Common myeloid progenitor, CD34-positive (primary cell): ENCODE data around the gene BBS9.
"Not testable (repeated sequence)": the region's sequence is repeated elsewhere in the genome, so short reads cannot be mapped to it uniquely, and the experiment has no call there.

ENCODE experiments used
- CTCF ChIA-PET: fragments of 350-600 bp; sonication (Branson Sonifier 250); formaldehyde crosslinking; loops from one replicate; lab custom pipeline; 2021; ENCODE audit warnings: antibody characterized with exemption; lab: Charles Lee
- POLR2A ChIA-PET: fragments of 350-600 bp; sonication (Branson Sonifier 250); formaldehyde crosslinking; loops from one replicate; lab custom pipeline; 2021; ENCODE audit warnings: antibody characterized with exemption; lab: Charles Lee
- DNase-seq, 3 donors: peaks; one replicate each; pipeline versions ENCODE4 v3.0.0 to v3.0.0-alpha.2; 2013
- H3K27ac ChIP-seq, 2 experiments: 1 replicate in 1 of 2; 2 replicates in 1 of 2; pipeline ENCODE4 v1.7.0; 2013; ENCODE audit warnings: inconsistent platforms in 2 of 2, low read length in 2 of 2, mild to moderate bottlenecking in 2 of 2, low read depth in 1 of 2, moderate library complexity in 1 of 2; ENCODE audit not compliant: severe bottlenecking in 2 of 2, insufficient read depth in 1 of 2, poor library complexity in 1 of 2
- H3K27me3 ChIP-seq, 5 experiments: replicated peaks in 2 of 5; 1 replicate in 3 of 5; 2 replicates in 2 of 5; pipeline versions ENCODE4 v1.6.1 to v1.7.0; 2013; ENCODE audit warnings: low read length in 4 of 5, mild to moderate bottlenecking in 2 of 5, moderate library complexity in 2 of 5, inconsistent platforms in 1 of 5; ENCODE audit not compliant: insufficient read depth in 5 of 5, control insufficient read depth in 4 of 5
- H3K36me3 ChIP-seq, 4 experiments: 1 replicate in 2 of 4; 2 replicates in 2 of 4; pipeline versions ENCODE4 v1.6.1 to v1.7.0; 2013; ENCODE audit warnings: low read length in 3 of 4, control low read depth in 1 of 4, mild to moderate bottlenecking in 1 of 4; ENCODE audit not compliant: control insufficient read depth in 4 of 4, insufficient read depth in 4 of 4
- H3K4me1 ChIP-seq, 4 experiments: 1 replicate in 3 of 4; 2 replicates in 1 of 4; pipeline versions ENCODE4 v1.6.1 to v1.7.1; 2013; ENCODE audit warnings: low read length in 3 of 4, mild to moderate bottlenecking in 3 of 4, control low read depth in 1 of 4, inconsistent platforms in 1 of 4, moderate library complexity in 1 of 4; ENCODE audit not compliant: control insufficient read depth in 4 of 4, insufficient read depth in 4 of 4; ENCODE audit errors: control extremely low read depth in 1 of 4
- H3K4me3 ChIP-seq, 7 experiments: 1 replicate in 4 of 7; 2 replicates in 3 of 7; pipeline versions ENCODE4 v1.5.1 to v1.7.0; 2013; ENCODE audit warnings: mild to moderate bottlenecking in 7 of 7, low read length in 6 of 7, moderate library complexity in 6 of 7, inconsistent platforms in 2 of 7, low read depth in 2 of 7, control low read depth in 1 of 7; ENCODE audit not compliant: insufficient read depth in 4 of 7, control insufficient read depth in 1 of 7; ENCODE audit errors: extremely low read depth in 1 of 7
- H3K9me3 ChIP-seq, 5 experiments: 1 replicate in 4 of 5; 2 replicates in 1 of 5; pipeline versions ENCODE4 v1.6.1 to v1.7.1; 2013; ENCODE audit warnings: low read length in 4 of 5, mild to moderate bottlenecking in 2 of 5, inconsistent platforms in 1 of 5, low read depth in 1 of 5, moderate library complexity in 1 of 5; ENCODE audit not compliant: control insufficient read depth in 4 of 5, insufficient read depth in 2 of 5; ENCODE audit errors: control extremely low read depth in 1 of 5
- WGBS: methylation state at CpG from one replicate; pipeline ENCODE4 v1.1.5; 2013; ENCODE audit not compliant: insufficient coverage; 5-methylcytosine and 5-hydroxymethylcytosine counted together

Gene BBS9

DNA sequence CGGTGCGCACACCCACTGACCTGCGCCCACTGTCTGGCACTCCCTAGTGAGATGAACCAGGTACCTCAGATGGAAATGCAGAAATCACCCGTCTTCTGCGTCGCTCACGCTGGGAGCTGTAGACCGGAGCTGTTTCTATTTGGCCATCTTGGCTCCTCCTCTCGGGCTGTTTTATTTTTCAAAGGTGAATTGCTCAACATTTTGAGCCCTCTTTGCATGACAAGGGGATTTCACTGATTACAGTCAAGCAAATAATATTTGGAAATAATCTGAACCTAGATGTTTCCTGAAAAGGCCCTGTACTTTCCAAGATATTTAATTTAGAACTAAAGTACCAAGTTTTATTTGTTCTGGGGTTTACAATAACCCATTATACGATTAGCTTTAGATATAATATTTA is 398.2 kb downstream of the BBS9 start:
- H3K4me1 ChIP-seq, H3K27me3 ChIP-seq, H3K36me3 ChIP-seq, H3K27ac ChIP-seq, POLR2A ChIA-PET, CTCF ChIA-PET, H3K9me3 ChIP-seq, H3K4me3 ChIP-seq, DNase-seq: not testable (repeated sequence)
- 87% methylated on average over 7 of the region's 10 CpGs for WGBS

- no peak overlapping the region for H3K4me3 ChIP-seq
- H3K36me3 ChIP-seq: no peaks in the 10 kb centered on the region
- CTCF ChIA-PET: no interaction called here
- H3K9me3 ChIP-seq: no peaks in the 10 kb centered on the region
- H3K27ac ChIP-seq: no peak overlapping the region
- POLR2A ChIA-PET: no interaction called here
- 100% methylated on average over 2 of the region's 2 CpGs for WGBS
- H3K27me3 ChIP-seq: no peaks in the 10 kb centered on the region
- no peak for DNase-seq
- no peaks in the 10 kb centered on the region for H3K4me1 ChIP-seq
These were observed 399.7 kb downstream of the BBS9 start for GRCh38 chr7:33529070-33529469.

DNA sequence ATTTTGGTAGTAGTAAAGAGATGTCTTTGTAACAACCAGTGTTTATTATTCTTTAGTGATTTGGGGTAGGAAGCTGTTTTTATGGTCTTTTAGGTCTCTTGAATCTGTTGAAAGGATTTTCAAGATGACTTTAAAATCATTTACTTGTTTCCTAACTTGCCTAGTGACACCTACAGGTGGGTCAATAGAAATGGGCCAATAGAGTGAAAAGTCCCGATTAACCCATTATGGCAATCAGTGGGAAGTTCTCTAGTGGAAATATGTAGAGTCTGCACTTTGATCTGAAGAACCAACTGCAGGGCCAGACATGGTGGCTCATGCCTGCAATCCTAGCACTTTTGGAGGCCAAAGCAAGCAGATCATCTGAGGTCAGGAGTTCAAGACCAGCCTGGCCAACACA is 401.3 kb downstream of the BBS9 start:
- H3K4me1 ChIP-seq: no peaks in the 10 kb centered on the region
- ChIA-PET POLR2A (no interaction called here), CTCF (no interaction called here)
- no peak for DNase-seq
- H3K36me3 ChIP-seq: no peaks in the 10 kb centered on the region
- no peak overlapping the region for H3K4me3 ChIP-seq
- no peaks in the 10 kb centered on the region for H3K9me3 ChIP-seq
- 100% methylated on average over 1 of the region's 1 CpG for WGBS
- H3K27me3 ChIP-seq: no peaks in the 10 kb centered on the region
- H3K27ac ChIP-seq: no peak overlapping the region

- CTCF ChIA-PET: no interaction called here
- Histone ChIP-seq H3K27ac (no peak overlapping the region), H3K4me3 (no peak overlapping the region), H3K36me3 (no peaks in the 10 kb centered on the region), H3K27me3 (no peaks in the 10 kb centered on the region), H3K9me3 (no peaks in the 10 kb centered on the region), H3K4me1 (no peaks in the 10 kb centered on the region)
- POLR2A ChIA-PET: no interaction called here
- WGBS: 100% methylated on average over 4 of the region's 4 CpGs
- DNase-seq: no peak
These were observed 402.5 kb downstream of the BBS9 start for GRCh38 chr7:33531888-33532287.

GRCh38 chr7:33534833-33535232 is 405.5 kb downstream of the BBS9 start:
- H3K27ac ChIP-seq: no peak overlapping the region
- CTCF ChIA-PET: no interaction called here
- POLR2A ChIA-PET: no interaction called here
- no peak for DNase-seq
- H3K27me3 ChIP-seq: no peaks in the 10 kb centered on the region
- H3K4me1 ChIP-seq: no peaks in the 10 kb centered on the region
- H3K36me3 ChIP-seq: no peaks in the 10 kb centered on the region
- peaks cover 0 to 14% (median 3%) of the 10 kb centered on the region in 5 experiments for H3K9me3 ChIP-seq
- H3K4me3 ChIP-seq: no peak overlapping the region
- WGBS: no CpG with 5 or more reads among the region's 1 CpG

DNA sequence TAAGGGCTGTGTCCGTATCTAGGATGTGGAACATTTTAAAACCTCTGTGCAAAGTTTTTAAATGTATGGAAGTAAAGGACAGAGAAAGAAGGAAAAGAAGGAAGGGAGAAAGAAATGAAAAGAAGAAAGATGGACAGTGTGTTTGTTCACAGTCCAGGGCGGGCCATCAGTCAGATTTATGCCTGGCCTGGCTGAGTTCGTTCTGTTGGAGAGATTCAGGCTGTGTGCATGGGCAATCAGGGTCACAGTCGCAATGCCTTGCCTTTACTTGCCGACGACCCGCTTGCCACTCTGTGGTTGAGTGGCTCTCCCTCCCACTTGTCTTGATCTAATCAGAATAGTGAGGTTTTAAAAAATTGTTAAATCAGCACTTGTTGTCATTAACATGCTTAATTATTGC is 406.6 kb downstream of the BBS9 start:
- 92% methylated on average over 7 of the region's 7 CpGs for WGBS
- DNase-seq: no peak
- no peaks in the 10 kb centered on the region for H3K36me3 ChIP-seq
- no peak overlapping the region for H3K27ac ChIP-seq
- peaks cover 0 to 14% (median 3%) of the 10 kb centered on the region in 5 experiments for H3K9me3 ChIP-seq
- no peak overlapping the region for H3K4me3 ChIP-seq
- POLR2A ChIA-PET: no interaction called here
- CTCF ChIA-PET: no interaction called here
- no peaks in the 10 kb centered on the region for H3K4me1 ChIP-seq
- H3K27me3 ChIP-seq: no peaks in the 10 kb centered on the region

- no peaks in the 10 kb centered on the region for H3K36me3 ChIP-seq
- POLR2A ChIA-PET: no interaction called here
- no peak overlapping the region for H3K27ac ChIP-seq
- H3K9me3 ChIP-seq: peaks cover 0 to 14% (median 3%) of the 10 kb centered on the region in 5 experiments
- CTCF ChIA-PET: no interaction called here
- WGBS: 100% methylated on average over 1 of the region's 4 CpGs
- no peak for DNase-seq
- no peaks in the 10 kb centered on the region for H3K4me1 ChIP-seq
- H3K4me3 ChIP-seq: no peak overlapping the region
- H3K27me3 ChIP-seq: no peaks in the 10 kb centered on the region
These were observed 407.2 kb downstream of the BBS9 start for GRCh38 chr7:33536398-33537103.
